Loucy (cell line): Measurements from ENCODE around the gene IGFBPL1.
A peak's percentile ranks its signal among the peaks of the same experiment; 100 is the strongest.

Source experiments
- H2AFZ ChIP-seq: fragments of 200-600 bp; sonication (generic); 2 replicates; pipeline ENCODE4 v1.6.0; 2016; ENCODE audit warnings: antibody characterized with exemption, mild to moderate bottlenecking, low read length, moderate library complexity
- H3F3A ChIP-seq: fragments of 200-600 bp; 2 replicates; pipeline ENCODE4 v1.6.0; 2016; ENCODE audit warnings: antibody characterized with exemption, low read depth, mild to moderate bottlenecking
- H3K27me3 ChIP-seq: fragments of 200-600 bp; sonication (generic); 2 replicates; pipeline ENCODE4 v1.6.1; 2014; ENCODE audit warnings: low read length, mild to moderate bottlenecking; ENCODE audit not compliant: insufficient read depth, poor library complexity, severe bottlenecking
- H3K36me3 ChIP-seq: fragments of 200-600 bp; sonication (generic); 2 replicates; pipeline ENCODE4 v1.6.1; 2016; ENCODE audit warnings: low read length; ENCODE audit not compliant: insufficient read depth
- H3K4me1 ChIP-seq: fragments of 200-600 bp; sonication (generic); 2 replicates; pipeline ENCODE4 v1.5.1; 2014; ENCODE audit warnings: low read length, mild to moderate bottlenecking; ENCODE audit not compliant: insufficient read depth, poor library complexity, severe bottlenecking
- H3K4me2 ChIP-seq: fragments of 200-600 bp; sonication (generic); 2 replicates; pipeline ENCODE4 v1.6.0; 2014; ENCODE audit warnings: antibody characterized with exemption, low read length, low read depth, mild to moderate bottlenecking; ENCODE audit not compliant: poor library complexity, severe bottlenecking
- H3K4me3 ChIP-seq: fragments of 200-600 bp; sonication (generic); 2 replicates; pipeline ENCODE4 v1.5.1; 2014; ENCODE audit warnings: low read length, mild to moderate bottlenecking, mixed read lengths; ENCODE audit not compliant: poor library complexity, severe bottlenecking
- H3K79me2 ChIP-seq: fragments of 200-600 bp; sonication (generic); 2 replicates; pipeline ENCODE4 v1.6.1; 2014; ENCODE audit warnings: low read length; ENCODE audit not compliant: insufficient read depth
- H3K9ac ChIP-seq: fragments of 200-600 bp; sonication (generic); 2 replicates; pipeline ENCODE4 v1.6.0; 2014; ENCODE audit warnings: mild to moderate bottlenecking, low read depth, low read length, moderate library complexity; ENCODE audit not compliant: poor library complexity, severe bottlenecking
- H3K9me2 ChIP-seq: fragments of 200-600 bp; sonication (generic); replicated peaks from 2 replicates; pipeline ENCODE4 v1.6.1; 2016; ENCODE audit warnings: low read depth, low read length, mixed read lengths
- H3K9me3 ChIP-seq: fragments of 200-600 bp; sonication (generic); 2 replicates; pipeline ENCODE4 v1.6.1; 2014; ENCODE audit warnings: mild to moderate bottlenecking, antibody characterized with exemption, low read length, low read depth; ENCODE audit not compliant: insufficient read depth
- H4K20me1 ChIP-seq: fragments of 200-600 bp; sonication (generic); 2 replicates; pipeline ENCODE4 v1.6.0; 2014; ENCODE audit warnings: antibody characterized with exemption, low read length, mild to moderate bottlenecking; ENCODE audit not compliant: insufficient read depth, poor library complexity, severe bottlenecking
- EZH2phosphoT487 ChIP-seq: fragments of 200-600 bp; IDR thresholded peaks from 2 replicates; pipeline ENCODE4 v1.6.1; 2018; ENCODE audit warnings: antibody characterized with exemption, mild to moderate bottlenecking, moderate library complexity, borderline replicate concordance
- TF ChIP-seq, protein P1 (sequence below): fragments of 200-600 bp; sonication (generic); conservative IDR thresholded peaks from 2 replicates; pipeline ENCODE4 v1.5.1; 2014; ENCODE audit warnings: mild to moderate bottlenecking, antibody characterized with exemption, low read length

IGFBPL1 gene

DNA sequence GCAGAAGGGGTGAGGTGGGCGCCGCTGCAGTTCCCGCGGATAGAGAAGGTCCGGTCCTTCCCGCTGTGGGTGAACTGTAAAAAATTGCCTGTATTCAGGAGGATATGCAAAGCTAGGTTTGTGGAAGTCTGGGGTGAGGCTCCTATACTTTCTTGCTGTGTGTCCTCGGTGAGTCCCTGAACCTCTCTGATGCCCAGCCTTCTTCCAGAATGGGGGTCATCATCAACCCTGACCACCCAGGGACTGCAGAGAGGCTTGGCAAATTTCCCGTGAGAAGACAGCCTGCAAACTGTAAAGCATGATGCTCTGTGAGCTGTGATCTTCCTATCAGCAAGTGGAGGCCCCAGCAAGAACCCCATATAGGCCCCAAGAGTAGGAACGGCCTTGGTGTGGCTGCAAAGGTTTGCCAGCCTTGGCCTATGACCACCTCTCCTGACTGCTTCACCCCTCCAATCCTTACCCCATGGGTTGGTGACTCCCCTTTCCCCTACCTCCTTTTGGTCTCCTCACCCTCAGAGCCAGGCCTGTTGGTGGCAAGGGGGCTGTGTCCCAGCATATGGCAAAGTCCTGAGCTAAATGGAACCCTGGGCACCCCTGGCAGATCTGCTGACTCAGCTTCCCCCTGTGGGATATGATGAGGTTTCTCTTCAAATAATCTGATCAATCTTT is 31.0 kb downstream of the IGFBPL1 start:
- peaks cover 27% of the 10 kb centered on the region for H3K79me2 ChIP-seq
- H3K4me2 ChIP-seq = peak overlapping the region; percentile 98
- no peak for TF ChIP-seq EZH2phosphoT487
- TF ChIP-seq, protein P1, sequence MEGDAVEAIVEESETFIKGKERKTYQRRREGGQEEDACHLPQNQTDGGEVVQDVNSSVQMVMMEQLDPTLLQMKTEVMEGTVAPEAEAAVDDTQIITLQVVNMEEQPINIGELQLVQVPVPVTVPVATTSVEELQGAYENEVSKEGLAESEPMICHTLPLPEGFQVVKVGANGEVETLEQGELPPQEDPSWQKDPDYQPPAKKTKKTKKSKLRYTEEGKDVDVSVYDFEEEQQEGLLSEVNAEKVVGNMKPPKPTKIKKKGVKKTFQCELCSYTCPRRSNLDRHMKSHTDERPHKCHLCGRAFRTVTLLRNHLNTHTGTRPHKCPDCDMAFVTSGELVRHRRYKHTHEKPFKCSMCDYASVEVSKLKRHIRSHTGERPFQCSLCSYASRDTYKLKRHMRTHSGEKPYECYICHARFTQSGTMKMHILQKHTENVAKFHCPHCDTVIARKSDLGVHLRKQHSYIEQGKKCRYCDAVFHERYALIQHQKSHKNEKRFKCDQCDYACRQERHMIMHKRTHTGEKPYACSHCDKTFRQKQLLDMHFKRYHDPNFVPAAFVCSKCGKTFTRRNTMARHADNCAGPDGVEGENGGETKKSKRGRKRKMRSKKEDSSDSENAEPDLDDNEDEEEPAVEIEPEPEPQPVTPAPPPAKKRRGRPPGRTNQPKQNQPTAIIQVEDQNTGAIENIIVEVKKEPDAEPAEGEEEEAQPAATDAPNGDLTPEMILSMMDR = no peak

GRCh38 chr9:38392235-38393127 is 31.8 kb downstream of the IGFBPL1 start, which contains the start of gene ALDH1B1:
ALDH1B1 (plus strand) TSS chr9:38392702; CDS start chr9:38395749, 3,047 bp downstream.
- H4K20me1 ChIP-seq = no peaks in the 10 kb centered on the region
- peaks cover 16% of the 10 kb centered on the region; the same call in 1 of the 2 replicates for H3K36me3 ChIP-seq
- H3K27me3 ChIP-seq = no peaks in the 10 kb centered on the region
- no peaks in the 10 kb centered on the region for H3K9me3 ChIP-seq
- H3K4me3 ChIP-seq = peak within 1 kb of the TSS; percentile 97
- H2AFZ ChIP-seq = peak within 1 kb of the TSS; percentile 99
- no peaks in the 10 kb centered on the region for H3K9me2 ChIP-seq
- TF ChIP-seq, protein P1 = peak; percentile 48
- TF ChIP-seq EZH2phosphoT487 = no peak
- peak within 1 kb of the TSS; percentile 89 for H3K9ac ChIP-seq
- no peaks in the 10 kb centered on the region for H3F3A ChIP-seq
- peak within 1 kb of the TSS; percentile 98 for H3K4me2 ChIP-seq
- peaks cover 20% of the 10 kb centered on the region for H3K4me1 ChIP-seq
- peaks cover 27% of the 10 kb centered on the region for H3K79me2 ChIP-seq

More for the DNA sequence above, 31.0 kb downstream of the IGFBPL1 start:
- H3K9me2 ChIP-seq = no peaks in the 10 kb centered on the region
- no peaks in the 10 kb centered on the region for H3K27me3 ChIP-seq
- peak overlapping the region; percentile 99 for H2AFZ ChIP-seq
- no peaks in the 10 kb centered on the region for H3K9me3 ChIP-seq
- peak overlapping the region; percentile 89 for H3K9ac ChIP-seq
- peaks cover 19% of the 10 kb centered on the region; the same call in 1 of the 2 replicates for H3K36me3 ChIP-seq
- H3F3A ChIP-seq = no peaks in the 10 kb centered on the region
- peak overlapping the region; percentile 97 for H3K4me3 ChIP-seq
- H3K4me1 ChIP-seq = peaks cover 20% of the 10 kb centered on the region
- H4K20me1 ChIP-seq = no peaks in the 10 kb centered on the region

- TF ChIP-seq, protein P1 = no peak
- TF ChIP-seq EZH2phosphoT487 = no peak
- Histone ChIP-seq H3K27me3 (no peaks in the 10 kb centered on the region), H3K9me2 (no peaks in the 10 kb centered on the region), H3K9me3 (no peaks in the 10 kb centered on the region), H3K4me1 (peaks cover 20% of the 10 kb centered on the region), H2AFZ (peak overlapping the region; percentile 99), H3K79me2 (peaks cover 27% of the 10 kb centered on the region), H3F3A (no peaks in the 10 kb centered on the region), H3K9ac (peak overlapping the region; percentile 89), H3K36me3 (peaks cover 6% of the 10 kb centered on the region; the same call in 1 of the 2 replicates), H3K4me3 (peak overlapping the region; percentile 97), H4K20me1 (no peaks in the 10 kb centered on the region), H3K4me2 (peak overlapping the region; percentile 98)
Measured at GRCh38 chr9:38391278-38392118, 32.8 kb downstream of the IGFBPL1 start.
